ENCODE measurements around the gene ITM2B.

- TF ChIP-seq, protein P1, sequence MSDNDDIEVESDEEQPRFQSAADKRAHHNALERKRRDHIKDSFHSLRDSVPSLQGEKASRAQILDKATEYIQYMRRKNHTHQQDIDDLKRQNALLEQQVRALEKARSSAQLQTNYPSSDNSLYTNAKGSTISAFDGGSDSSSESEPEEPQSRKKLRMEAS (IDR thresholded peaks at IDR 0.05): no peak
- TF ChIP-seq, protein P2, sequence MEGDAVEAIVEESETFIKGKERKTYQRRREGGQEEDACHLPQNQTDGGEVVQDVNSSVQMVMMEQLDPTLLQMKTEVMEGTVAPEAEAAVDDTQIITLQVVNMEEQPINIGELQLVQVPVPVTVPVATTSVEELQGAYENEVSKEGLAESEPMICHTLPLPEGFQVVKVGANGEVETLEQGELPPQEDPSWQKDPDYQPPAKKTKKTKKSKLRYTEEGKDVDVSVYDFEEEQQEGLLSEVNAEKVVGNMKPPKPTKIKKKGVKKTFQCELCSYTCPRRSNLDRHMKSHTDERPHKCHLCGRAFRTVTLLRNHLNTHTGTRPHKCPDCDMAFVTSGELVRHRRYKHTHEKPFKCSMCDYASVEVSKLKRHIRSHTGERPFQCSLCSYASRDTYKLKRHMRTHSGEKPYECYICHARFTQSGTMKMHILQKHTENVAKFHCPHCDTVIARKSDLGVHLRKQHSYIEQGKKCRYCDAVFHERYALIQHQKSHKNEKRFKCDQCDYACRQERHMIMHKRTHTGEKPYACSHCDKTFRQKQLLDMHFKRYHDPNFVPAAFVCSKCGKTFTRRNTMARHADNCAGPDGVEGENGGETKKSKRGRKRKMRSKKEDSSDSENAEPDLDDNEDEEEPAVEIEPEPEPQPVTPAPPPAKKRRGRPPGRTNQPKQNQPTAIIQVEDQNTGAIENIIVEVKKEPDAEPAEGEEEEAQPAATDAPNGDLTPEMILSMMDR (IDR thresholded peaks at IDR 0.05; ENCODE audit: low read depth, low read length, missing input control): no peak
- no peak for TF ChIP-seq SP1 (IDR thresholded peaks at IDR 0.05)
- TF ChIP-seq, protein P3, sequence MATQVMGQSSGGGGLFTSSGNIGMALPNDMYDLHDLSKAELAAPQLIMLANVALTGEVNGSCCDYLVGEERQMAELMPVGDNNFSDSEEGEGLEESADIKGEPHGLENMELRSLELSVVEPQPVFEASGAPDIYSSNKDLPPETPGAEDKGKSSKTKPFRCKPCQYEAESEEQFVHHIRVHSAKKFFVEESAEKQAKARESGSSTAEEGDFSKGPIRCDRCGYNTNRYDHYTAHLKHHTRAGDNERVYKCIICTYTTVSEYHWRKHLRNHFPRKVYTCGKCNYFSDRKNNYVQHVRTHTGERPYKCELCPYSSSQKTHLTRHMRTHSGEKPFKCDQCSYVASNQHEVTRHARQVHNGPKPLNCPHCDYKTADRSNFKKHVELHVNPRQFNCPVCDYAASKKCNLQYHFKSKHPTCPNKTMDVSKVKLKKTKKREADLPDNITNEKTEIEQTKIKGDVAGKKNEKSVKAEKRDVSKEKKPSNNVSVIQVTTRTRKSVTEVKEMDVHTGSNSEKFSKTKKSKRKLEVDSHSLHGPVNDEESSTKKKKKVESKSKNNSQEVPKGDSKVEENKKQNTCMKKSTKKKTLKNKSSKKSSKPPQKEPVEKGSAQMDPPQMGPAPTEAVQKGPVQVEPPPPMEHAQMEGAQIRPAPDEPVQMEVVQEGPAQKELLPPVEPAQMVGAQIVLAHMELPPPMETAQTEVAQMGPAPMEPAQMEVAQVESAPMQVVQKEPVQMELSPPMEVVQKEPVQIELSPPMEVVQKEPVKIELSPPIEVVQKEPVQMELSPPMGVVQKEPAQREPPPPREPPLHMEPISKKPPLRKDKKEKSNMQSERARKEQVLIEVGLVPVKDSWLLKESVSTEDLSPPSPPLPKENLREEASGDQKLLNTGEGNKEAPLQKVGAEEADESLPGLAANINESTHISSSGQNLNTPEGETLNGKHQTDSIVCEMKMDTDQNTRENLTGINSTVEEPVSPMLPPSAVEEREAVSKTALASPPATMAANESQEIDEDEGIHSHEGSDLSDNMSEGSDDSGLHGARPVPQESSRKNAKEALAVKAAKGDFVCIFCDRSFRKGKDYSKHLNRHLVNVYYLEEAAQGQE (IDR thresholded peaks at IDR 0.05): no peak
- TF ChIP-seq EGR1 (IDR thresholded peaks at IDR 0.05; ENCODE audit: low read depth in 2 of 2): no peak
- TF ChIP-seq YY1 (IDR thresholded peaks at IDR 0.05): no peak
- no peak for TF ChIP-seq JUND (IDR thresholded peaks at IDR 0.05)
- TF ChIP-seq NR2F2 (IDR thresholded peaks at IDR 0.05): no peak
- TF ChIP-seq RAD21 (IDR thresholded peaks at IDR 0.05): no peak
Measured at GRCh38 chr13:48252176-48252575, 19.2 kb downstream of the ITM2B start.
